ENCODE measurements around the gene TMEM204.

Gene TMEM204

GRCh38 chr16:1511662-1512569 lies 21.6 kb upstream of the TMEM204 start:
- TF ChIP-seq CTCF (IDR thresholded peaks at IDR 0.05): no peak
- no peak for TF ChIP-seq ZFX (IDR thresholded peaks at IDR 0.05; ENCODE audit: borderline replicate concordance)
- no peak overlapping the region for H3K27ac ChIP-seq

- no peak for TF ChIP-seq CTCF (IDR thresholded peaks at IDR 0.05)
- no peak for TF ChIP-seq ZFX (IDR thresholded peaks at IDR 0.05; ENCODE audit: borderline replicate concordance)
- no peak overlapping the region for H3K27ac ChIP-seq
Measured at GRCh38 chr16:1512774-1513173, 20.7 kb upstream of the TMEM204 start.

- no peak overlapping the region for H3K27ac ChIP-seq
- no peak for TF ChIP-seq CTCF (IDR thresholded peaks at IDR 0.05)
- no peak for TF ChIP-seq ZFX (IDR thresholded peaks at IDR 0.05; ENCODE audit: borderline replicate concordance)
Measured at GRCh38 chr16:1514507-1514906, 19.0 kb upstream of the TMEM204 start.

- TF ChIP-seq CTCF (IDR thresholded peaks at IDR 0.05) (no peak), ZFX (IDR thresholded peaks at IDR 0.05; ENCODE audit: borderline replicate concordance) (no peak)
- H3K27ac ChIP-seq: no peak overlapping the region
Measured at GRCh38 chr16:1518626-1519135, 14.8 kb upstream of the TMEM204 start.

GRCh38 chr16:1519831-1520230 lies 13.6 kb upstream of the TMEM204 start:
- TF ChIP-seq CTCF (IDR thresholded peaks at IDR 0.05): no peak
- no peak for TF ChIP-seq ZFX (IDR thresholded peaks at IDR 0.05; ENCODE audit: borderline replicate concordance)
- no peak overlapping the region for H3K27ac ChIP-seq

- TF ChIP-seq ZFX (IDR thresholded peaks at IDR 0.05; ENCODE audit: borderline replicate concordance) (no peak), CTCF (IDR thresholded peaks at IDR 0.05) (no peak)
- H3K27ac ChIP-seq: no peak overlapping the region
Measured at GRCh38 chr16:1520461-1520860, 13.0 kb upstream of the TMEM204 start.

GRCh38 chr16:1523581-1524245 lies 9.8 kb upstream of the TMEM204 start:
- no peak overlapping the region for H3K27ac ChIP-seq
- no peak for TF ChIP-seq CTCF (IDR thresholded peaks at IDR 0.05)
- no peak for TF ChIP-seq ZFX (IDR thresholded peaks at IDR 0.05; ENCODE audit: borderline replicate concordance)

Data from 22Rv1 (cell line).